TTC549 (cell line): ENCODE measurements around the gene ETHE1.

Experiments used
- FAIRE-seq: peaks from 2 replicates; lab custom pipeline; 2012; peaks lifted over from hg19 to GRCh38; lab: Jason Lieb, UNC

The ETHE1 gene

DNA sequence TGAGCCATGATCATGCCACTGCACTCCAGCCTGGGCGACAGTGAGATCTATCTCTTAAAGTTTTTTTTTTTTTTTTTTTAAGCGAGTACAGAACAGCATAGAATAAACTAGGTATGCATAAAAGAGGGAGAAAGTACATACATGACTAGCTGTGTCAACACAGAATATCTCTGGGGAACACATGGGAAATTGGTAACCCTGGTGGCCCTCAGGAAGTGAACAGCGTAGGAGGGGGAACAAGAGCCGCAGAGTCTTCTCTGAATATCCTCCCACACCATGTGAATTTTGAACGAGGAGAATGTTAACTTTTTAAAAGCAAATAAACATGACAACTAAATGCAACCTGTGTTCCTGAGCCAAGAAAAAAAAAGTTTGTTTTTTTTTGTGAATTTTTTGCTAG lies 37.7 kb downstream of the ETHE1 start:
- no peak for FAIRE-seq

DNA sequence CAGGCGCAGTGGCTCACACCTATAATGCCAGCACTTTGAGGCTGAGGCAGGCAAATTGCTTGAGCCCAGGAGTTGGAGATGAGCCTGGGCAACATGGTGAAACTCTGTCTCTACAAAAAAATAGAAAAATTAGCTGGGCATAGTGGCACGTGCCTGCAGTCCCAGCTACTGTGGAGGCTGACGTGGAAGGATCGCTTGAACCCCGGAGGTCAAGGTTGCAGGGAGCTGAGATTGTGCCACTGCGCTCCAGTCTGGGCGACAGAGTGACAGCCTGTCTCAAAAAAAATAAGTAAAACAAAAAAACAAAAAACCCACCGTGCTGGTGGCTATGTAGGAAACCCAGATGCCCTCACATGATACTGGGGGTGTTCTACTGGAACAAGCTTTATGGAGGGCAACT lies 38.8 kb downstream of the ETHE1 start:
- no peak for FAIRE-seq

DNA sequence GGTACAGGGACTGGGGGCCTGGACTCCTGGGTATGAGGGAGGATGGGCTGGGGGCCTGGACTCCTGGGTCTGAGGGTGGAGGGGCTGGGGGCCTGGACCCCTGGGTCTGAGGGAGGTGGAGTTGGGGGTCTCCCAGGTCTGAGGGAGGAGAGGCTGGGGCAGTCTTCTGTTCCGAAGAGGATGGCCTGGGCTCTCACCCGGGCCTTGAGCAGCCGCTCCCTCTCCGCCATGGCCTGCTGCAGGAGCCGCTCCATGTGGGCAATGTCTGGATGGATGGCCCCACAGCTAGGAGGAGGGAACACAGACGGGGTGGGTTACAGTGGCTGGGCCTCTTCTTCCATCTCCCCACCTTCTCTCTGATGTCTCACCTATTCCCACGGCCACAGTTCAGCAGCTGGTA lies 40.6 kb downstream of the ETHE1 start:
- no peak for FAIRE-seq

DNA sequence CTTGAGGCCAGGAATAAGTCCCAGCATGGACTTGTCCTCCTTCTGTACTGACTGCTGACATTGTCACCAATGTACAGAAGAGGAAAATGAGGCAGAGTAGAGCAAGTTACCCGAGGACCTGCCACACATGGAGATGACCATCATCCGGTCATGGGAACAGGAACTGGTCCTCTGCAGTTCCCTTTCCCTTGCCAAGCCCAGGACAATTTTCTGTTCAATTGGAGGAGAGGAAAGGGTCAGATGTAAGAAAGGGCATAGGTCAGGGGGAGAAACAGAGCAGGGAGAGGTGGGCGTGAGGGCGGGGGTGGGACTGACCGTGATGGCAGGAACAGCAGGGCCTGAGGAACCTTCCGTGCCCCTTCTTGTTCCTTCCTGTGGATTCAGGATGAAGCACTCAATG lies 41.0 kb downstream of the ETHE1 start:
- no peak for FAIRE-seq

DNA sequence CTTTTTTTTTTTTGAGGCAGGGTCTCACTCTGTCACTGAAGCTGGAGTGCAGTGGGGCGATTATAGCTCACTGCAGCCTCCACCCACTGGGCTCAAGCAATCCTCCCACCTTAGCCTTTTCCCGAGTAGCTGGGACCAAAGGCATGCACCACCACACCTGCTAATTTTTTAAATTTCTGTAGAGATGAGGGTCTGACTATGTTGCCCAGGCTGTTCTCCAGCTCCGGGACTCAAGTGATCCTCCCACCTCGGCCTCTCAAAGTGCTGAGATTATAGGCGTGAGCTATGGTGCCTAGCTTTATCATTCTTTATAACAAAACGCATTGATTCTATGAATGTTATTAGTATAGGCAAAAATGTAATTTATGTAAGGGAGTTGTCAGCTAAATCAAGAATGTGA lies 43.7 kb downstream of the ETHE1 start:
- FAIRE-seq = no peak

DNA sequence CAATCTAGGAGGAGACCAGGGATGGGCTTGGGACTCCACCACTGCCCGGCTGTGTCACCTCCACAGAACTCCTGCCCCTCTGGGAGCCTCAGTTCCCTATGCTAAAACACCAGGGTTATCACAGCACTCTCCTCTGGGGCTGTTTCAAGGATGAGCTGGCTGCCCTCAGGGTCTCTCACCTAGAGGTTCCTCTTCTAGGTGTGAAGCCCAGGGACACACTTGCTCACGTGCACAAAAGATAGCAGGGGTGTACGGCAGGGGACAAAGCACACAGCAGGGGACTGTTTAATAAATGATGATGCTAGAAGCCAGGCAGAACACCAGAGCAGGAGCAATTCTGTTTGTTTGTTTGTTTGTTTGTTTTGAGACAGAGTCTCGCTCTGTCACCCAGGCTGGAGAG lies 44.8 kb downstream of the ETHE1 start:
- FAIRE-seq = no peak

DNA sequence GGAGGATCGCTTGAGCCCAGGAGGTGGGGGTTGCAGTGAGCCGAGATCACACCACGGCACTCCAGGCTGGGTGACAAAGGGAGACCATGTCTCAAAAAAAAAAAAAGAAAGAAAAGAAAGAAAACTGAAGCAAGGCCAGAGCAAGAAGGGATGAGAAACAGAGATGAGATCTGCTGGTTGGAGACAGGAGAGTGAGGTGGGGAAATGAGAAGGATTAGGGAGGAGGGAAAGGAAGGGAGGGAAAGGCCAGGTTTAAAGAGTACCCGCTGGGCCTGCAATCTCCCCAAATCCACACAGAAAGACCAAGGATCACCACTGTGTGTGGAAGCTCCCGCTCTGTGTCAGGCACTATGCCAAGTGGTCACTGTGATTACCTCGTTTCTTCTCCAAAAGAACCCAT lies 45.3 kb downstream of the ETHE1 start:
- no peak for FAIRE-seq

DNA sequence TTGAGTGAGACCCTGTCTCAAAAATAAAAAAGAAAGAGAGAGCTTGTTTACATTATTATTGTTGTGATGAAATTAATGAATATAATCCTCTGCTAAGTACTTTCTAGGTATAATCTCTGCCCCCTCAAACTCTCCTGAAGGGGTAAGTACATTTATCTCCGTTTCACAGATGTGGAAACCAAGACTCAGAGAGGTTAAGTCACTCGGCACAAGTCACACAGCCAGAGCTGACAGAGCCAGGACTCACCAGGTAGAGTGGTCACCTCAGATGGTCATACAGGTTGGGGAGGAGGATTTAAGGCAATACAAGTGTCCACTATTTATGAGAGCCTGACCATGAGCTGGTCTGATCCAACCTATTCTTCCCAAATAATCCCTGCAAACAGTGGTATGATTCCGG lies 46.4 kb downstream of the ETHE1 start:
- no peak for FAIRE-seq

DNA sequence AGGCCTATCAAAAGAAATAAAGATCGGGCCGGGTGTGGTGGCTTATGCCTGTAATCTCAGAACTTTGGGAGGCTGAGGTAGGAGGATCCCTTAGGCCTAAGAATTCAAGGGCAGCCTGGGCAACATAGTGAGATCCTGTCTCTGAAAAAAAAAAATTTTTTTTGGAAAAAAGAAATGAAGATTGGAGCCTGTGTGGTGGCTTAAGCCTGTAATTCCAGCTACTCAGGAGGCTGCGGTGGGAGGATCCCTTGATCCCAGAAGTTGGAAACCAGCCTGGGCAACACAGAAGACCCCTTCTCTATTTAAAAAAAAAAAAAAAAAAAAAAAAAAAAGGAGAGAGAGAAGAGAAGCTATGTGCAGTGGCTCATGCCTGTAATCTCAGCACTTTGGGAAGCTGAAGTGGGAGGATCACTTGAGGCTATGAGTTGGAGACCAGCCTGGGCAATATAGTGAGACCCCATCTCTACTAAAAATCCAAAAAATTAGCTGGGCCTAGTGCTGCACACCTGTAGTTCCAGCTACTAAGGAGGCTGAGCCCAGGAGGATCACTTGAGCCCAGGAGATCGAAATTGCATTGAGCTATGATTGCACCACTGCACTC lies 46.9 kb downstream of the ETHE1 start:
- no peak for FAIRE-seq

DNA sequence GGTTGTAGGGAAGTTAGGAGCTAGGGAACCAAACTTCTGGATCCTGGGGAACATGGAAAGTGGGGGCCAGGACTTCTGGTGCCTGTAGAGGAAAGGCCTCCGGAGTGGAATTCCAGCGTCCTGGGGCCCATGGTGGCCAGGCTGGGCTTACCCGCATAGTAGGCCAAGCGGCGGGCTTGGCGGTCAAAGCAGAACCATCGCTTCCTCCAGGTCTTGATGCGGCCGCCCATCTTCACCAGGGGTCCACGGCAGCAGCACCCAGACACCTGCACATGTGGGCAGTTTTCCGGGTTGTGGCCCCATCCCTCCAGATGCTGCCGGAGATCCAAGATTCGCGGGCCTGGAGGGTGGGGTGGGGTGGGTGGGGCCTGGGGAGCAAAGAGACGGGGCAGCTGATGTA lies 47.8 kb downstream of the ETHE1 start:
- FAIRE-seq = no peak

DNA sequence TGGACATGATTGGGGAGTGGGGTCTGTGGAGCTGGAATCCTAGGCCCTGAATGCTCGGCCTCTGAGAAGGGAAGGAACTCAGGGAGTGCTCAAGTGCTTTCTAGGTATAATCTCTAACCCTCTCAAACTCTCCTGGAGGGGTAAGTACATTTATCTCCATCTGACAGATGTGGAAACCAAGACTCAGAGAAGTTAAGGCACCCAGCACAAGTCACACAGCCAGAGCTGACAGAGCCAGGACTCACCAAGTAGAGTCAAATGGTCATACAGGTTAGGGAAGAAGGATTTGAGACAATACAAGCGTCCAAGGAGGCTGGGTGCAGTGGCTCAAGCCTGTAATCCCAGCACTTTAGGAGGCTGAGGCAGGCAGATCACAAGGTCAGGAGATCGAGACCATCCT lies 48.7 kb downstream of the ETHE1 start:
- FAIRE-seq = no peak

DNA sequence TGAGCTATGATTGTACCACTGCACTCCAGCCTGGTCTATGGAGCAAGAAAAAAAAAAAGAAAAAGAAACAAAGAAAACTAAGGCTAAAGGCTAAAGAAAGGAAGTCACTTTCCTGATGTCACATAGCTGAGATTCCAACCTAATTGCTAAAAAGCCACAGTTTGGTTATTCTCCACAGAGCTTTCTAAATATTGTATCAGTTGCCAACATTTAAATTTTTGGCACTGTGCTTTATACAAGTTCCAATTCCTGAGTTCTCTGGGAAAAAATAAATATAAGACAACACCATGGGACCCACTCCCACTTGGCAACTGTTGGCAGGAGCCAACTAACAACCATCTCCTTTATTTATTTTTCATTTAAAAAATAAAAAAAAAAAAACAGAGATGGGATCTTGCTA lies 50.4 kb downstream of the ETHE1 start:
- no peak for FAIRE-seq

DNA sequence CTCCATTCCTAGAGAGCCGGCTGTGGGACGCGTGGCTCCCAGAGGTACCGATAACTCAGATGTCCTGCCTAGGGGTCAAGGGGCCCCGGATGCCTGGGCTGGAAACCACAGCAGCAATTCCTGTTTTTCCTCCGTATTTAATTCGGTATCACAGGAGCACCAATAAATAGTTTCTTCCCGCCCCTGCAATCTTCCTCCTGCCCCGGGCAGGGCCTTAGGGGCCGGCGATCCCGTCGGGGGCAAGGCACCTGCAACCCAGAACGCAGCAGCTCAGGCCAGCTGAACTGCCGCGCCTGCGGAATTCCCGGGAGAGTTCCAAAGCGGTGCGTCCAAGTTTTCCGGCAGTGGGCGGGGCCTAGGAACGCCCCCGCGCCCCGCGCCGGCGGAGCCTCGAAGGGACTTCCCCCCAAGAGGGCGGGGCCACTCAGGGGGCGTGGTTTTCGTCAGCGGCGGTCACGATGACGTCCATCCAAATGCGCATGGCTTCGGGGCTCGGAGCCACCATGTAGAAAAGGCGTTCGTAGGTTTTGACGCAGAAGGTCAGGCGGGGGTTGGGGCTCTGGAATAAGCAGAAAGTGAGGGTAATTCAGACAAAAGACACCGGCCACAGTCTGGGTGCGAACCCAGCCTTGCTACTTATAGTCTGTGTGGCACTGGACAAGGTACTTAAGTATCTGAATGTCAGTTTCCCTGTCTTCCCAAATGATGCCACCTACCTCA lies 51.9 kb downstream of the ETHE1 start:
- FAIRE-seq = peak; percentile 68

DNA sequence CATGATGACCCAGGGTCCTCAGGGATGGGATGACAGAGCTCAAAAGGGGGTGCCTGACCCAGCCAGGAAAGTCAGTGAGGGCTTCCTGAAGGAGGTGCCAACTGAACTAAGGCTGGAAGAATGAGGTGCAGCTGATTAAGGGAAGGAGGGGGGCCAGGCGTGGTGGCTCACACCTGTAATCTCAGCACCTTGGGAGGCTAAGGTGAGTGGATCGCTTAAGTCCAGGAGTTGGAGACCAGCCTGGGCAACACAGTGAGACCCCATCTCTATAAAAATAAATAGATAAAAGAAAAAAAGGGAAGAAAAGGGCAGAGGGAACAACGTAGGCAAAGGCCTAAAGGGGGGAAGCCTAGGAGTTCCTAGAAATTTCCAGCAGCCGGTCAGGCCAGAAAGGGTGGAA lies 52.5 kb downstream of the ETHE1 start:
- no peak for FAIRE-seq

DNA sequence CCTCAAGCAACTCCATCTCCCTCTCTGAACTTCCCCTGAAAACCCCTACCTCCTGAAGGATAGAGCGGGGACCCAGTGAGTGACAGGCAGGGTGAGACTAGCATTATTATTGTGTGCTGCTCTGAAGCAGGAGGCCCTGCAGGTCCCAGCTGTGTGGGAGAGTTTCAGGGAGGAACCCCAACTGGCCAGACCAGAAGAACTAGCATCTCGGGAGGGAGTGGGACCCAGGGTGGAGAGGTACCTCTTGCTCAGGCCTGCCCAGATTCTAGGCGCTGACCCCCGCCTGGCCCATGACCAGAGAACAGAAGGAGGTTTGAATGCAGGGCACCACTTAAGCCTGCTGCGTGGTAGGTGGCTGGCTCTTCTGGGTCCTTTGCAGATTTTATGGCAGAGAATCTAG lies 55.9 kb downstream of the ETHE1 start:
- no peak for FAIRE-seq

DNA sequence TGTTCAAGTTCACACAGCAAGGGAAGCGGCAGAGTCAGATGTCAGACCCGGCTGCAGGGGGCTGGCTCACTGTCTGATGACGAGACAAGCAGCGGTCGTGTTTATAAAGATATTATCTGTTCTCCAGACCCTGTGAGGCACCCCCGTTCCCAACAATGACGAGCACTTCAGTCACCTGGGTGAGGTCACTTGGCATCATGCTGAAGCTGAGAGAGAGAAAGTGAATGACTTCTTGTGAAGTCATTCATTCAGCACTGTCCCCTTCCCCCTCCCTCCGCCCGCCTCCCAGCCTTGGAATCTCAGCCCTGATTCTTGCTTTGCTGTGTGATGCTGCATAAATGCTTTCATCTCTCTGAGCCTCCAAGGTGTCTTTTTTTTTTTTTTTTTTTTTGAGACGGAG lies 56.7 kb downstream of the ETHE1 start:
- no peak for FAIRE-seq

DNA sequence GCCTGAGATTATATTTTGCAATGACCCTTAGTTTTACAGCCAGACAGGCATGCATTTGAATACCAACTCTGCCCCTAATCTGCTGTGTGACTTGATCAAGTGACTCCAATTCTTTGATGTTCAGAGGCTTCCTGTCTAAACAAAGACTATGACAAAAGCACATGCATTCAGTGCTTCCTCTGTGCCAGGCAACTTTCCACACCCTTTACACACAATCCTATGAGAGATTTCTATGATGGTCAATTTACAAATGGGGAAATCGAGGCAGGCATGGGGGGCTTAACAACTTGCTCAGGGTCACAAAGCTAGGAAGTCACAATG lies 57.9 kb downstream of the ETHE1 start:
- FAIRE-seq = no peak

DNA sequence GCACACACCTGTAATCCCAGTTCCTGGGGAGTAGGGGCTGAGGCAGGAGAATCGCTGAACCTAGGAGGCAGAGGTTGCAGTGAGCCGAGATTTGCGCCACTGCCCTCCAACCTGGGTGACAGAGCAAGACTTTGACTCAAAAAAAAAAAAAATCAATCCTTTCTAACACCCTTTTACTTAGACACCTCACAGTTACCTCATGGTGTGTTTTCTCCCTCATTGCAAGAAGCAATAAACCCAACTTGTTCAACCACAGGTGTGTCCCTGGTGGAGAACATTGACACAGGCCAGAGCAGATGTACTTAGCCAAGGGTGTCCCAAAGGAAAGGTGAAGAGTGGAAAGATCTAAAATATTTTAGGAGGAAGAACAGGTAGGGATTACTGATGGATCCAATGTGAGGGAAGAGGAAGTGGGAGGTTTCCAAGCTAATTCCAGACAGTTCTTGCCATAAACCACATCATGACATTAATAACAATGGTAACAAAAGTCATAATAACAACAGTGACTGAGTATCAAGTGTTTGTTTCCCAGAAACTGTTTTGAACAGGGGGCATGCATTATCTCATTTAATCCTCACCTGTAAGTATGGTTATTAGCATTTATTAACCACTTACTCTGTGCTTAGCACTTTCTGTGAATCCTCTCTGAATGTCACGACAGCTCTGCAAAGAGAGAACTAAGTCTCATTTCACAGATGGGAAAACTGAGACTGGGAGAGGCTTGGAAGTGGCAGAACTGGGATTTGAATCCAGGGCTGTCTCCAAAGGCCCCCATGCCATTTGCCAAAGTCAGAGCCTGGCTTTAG lies 58.4 kb downstream of the ETHE1 start:
- FAIRE-seq = no peak

DNA sequence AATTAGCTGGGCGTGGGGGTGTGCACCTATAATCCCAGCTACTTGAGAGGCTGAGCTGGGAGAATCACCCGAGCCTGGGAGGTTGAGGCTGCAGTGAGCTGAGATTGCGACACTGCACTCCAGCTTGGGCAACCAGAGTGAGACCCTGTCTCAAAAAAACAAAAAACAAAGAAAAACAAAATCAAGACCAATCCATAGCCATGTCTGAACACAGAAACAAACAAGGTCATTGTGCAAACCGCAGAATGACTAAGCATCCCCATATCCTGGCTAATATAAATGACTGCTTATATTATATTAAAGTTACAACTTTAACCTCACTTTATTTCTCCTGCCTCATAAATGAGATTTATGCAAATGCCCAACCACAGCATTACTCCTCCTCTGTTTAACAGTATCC lies 59.3 kb downstream of the ETHE1 start:
- FAIRE-seq = no peak

DNA sequence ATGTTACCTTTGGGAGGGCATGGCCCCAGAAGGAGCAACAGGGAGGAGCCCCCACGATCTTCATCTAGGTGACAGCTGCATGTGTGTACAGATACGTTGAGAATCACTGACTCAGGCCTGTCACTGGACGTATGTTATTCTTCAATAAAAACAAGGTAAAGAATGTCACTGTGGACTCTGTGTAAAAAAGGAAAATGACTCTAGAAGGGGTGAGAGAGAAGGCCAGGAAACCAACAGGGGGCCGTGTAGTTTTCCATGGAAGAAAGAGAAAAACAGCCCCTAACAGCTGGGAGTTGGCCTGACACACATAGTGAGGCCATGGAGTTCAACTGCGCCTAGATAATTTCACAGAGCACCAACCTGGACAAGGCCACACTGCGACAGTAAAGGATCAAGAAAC lies 59.7 kb downstream of the ETHE1 start:
- FAIRE-seq = no peak

DNA sequence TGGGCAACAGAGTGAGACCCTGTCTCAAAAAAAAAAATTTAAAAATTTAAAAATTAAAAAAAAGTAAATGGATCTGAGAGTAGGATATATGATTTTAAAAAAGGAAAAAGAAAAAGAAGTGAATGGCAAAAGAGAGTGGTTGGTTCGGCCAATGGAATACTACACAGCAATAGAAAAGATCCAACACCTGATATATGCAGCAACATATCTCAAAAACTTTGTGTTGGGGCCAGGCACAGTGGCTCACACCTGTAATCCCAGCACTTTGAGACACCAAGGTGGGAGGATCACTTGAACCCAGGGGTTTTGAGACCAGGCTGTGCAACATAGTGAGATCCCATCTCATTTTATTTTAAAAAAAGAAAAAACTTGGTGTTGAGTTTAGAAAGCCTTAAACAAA lies 60.2 kb downstream of the ETHE1 start:
- FAIRE-seq = no peak

DNA sequence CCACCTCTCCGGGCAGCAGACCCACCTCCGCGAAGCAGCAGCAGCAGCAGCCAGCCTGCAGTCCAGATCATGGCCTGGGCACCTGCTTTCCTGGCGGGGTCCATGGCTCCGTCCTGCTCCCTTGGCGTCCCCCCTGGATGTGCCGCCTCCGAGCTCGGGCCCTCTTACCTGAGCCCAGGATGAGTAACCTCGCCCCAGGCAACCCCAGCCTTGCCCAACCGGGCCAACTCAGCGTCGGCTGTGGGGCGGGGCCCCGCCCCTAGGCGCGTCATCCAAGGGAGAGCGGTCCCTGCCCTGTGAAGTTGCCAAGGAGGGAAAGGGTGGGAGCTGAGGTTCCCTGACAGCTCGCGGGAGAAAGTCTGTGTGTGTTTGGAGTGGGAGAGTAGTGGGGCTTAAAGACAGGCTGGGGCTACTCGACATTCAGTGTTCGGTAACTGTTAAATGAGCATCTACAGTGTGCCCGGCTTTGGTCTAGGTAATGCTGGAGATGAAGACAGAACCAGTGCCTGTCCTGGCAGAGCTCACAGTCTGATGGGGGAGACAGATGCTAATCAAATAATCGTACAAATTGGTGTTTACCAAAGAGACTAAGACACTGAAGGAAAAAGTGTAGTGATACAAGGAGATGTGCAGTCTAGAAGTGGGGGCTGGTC lies 61.4 kb downstream of the ETHE1 start, which contains the start of gene LYPD3:
Gene LYPD3 (minus strand): TSS at position 141 of the 653 bp plus-strand sequence. CDS start 37 bp downstream, at position 104.
- FAIRE-seq = no peak

DNA sequence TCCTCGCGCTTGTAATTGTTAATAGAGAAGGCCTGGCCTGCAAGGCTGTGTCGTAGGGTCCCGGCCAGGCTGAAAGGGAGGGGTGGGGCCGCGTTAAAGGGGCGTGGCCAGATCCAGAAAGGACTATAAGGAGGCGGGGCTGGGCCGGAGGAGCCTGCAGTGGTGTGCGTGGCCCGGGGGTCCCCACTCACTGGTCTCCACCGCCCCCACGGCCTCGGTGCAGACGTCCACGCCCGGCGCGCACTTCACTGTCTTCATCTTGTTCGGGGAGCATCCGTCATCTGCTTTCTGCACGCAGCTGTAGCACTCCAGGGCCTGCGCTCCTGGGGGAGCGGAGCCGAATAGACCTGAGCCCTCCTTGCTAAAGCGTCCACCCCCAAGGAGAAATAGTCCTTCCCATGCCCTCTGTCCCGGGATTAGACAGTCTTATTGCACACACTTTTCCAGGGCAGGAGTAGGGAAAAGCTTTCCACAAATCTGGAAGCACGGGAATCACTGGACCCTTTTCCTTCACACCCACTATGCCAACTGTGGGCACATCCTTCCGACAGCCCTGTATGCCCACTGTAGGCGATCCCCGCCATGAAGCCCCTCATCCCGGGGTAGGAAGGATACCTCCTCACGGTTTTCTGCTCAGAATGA lies 62.7 kb downstream of the ETHE1 start:
- no peak for FAIRE-seq
